DND-41 (cell line): ENCODE data around the gene POLN.

Experiments
- ATAC-seq: fragments of 200-7000 bp; cut with Tn5 transposase; 3 replicates; pipeline ENCODE4 v1.9.1; 2021; ENCODE audit warnings: low read depth; ENCODE audit not compliant: insufficient read depth
- DNase-seq: peaks from one replicate; pipeline ENCODE4 v3.0.0-alpha.2; 2020
- H2AFZ ChIP-seq: 2 replicates; pipeline ENCODE4 v1.6.0; 2012; ENCODE audit warnings: low read depth, low read length
- H3K27ac ChIP-seq: 2 replicates; pipeline ENCODE4 v1.5.1; 2012; ENCODE audit warnings: low read length, inconsistent platforms
- H3K27me3 ChIP-seq: fragments of 200-600 bp; sonication (generic); 2 replicates; pipeline ENCODE4 v1.6.0; 2012; ENCODE audit warnings: low read length, mild to moderate bottlenecking, inconsistent platforms; ENCODE audit not compliant: insufficient read depth, poor library complexity
- H3K36me3 ChIP-seq: 2 replicates; pipeline ENCODE4 v1.5.1; 2012; ENCODE audit warnings: low read length, inconsistent platforms; ENCODE audit not compliant: insufficient read depth
- H3K4me1 ChIP-seq: 2 replicates; pipeline ENCODE4 v1.5.1; 2012; ENCODE audit warnings: mild to moderate bottlenecking, low read length; ENCODE audit not compliant: insufficient read depth
- H3K4me2 ChIP-seq: 2 replicates; pipeline ENCODE4 v1.6.0; 2012; ENCODE audit warnings: mild to moderate bottlenecking, moderate library complexity, low read length, inconsistent platforms; ENCODE audit not compliant: insufficient read depth
- H3K4me3 ChIP-seq, 2 experiments: fragments of 200-600 bp in 1 of 2; shearing (Covaris generic) in 1 of 2; 2 replicates each; pipeline ENCODE4 v1.5.1; 2012 to 2016; ENCODE audit warnings: inconsistent platforms in 2 of 2, low read length in 2 of 2, mild to moderate bottlenecking in 2 of 2, low read depth in 1 of 2, moderate library complexity in 1 of 2
- H3K79me2 ChIP-seq: 2 replicates; pipeline ENCODE4 v1.6.0; 2012; ENCODE audit warnings: low read length, inconsistent platforms; ENCODE audit not compliant: insufficient read depth
- H3K9ac ChIP-seq: 2 replicates; pipeline ENCODE4 v1.6.0; 2012; ENCODE audit warnings: low read depth, mild to moderate bottlenecking, inconsistent platforms, low read length, moderate library complexity
- H3K9me3 ChIP-seq: 2 replicates; pipeline ENCODE4 v1.5.1; 2012; ENCODE audit warnings: low read length, moderate library complexity, mild to moderate bottlenecking, inconsistent platforms; ENCODE audit not compliant: insufficient read depth, severe bottlenecking
- H4K20me1 ChIP-seq: 2 replicates; pipeline ENCODE4 v1.6.0; 2012; ENCODE audit warnings: low read length; ENCODE audit not compliant: insufficient read depth
- EZH2 ChIP-seq: IDR thresholded peaks from 3 replicates; pipeline ENCODE4 v1.6.1; 2012; ENCODE audit warnings: borderline replicate concordance, low read depth, mild to moderate bottlenecking, moderate library complexity, low read length, inconsistent platforms; ENCODE audit not compliant: severe bottlenecking
- TF ChIP-seq, protein P1 (sequence below): IDR thresholded peaks from 2 replicates; pipeline ENCODE4 v1.5.1; 2012; ENCODE audit warnings: borderline replicate concordance, low read length, moderate library complexity, mild to moderate bottlenecking; ENCODE audit not compliant: poor library complexity, severe bottlenecking; ENCODE audit errors: extremely low read depth

Gene POLN

DNA sequence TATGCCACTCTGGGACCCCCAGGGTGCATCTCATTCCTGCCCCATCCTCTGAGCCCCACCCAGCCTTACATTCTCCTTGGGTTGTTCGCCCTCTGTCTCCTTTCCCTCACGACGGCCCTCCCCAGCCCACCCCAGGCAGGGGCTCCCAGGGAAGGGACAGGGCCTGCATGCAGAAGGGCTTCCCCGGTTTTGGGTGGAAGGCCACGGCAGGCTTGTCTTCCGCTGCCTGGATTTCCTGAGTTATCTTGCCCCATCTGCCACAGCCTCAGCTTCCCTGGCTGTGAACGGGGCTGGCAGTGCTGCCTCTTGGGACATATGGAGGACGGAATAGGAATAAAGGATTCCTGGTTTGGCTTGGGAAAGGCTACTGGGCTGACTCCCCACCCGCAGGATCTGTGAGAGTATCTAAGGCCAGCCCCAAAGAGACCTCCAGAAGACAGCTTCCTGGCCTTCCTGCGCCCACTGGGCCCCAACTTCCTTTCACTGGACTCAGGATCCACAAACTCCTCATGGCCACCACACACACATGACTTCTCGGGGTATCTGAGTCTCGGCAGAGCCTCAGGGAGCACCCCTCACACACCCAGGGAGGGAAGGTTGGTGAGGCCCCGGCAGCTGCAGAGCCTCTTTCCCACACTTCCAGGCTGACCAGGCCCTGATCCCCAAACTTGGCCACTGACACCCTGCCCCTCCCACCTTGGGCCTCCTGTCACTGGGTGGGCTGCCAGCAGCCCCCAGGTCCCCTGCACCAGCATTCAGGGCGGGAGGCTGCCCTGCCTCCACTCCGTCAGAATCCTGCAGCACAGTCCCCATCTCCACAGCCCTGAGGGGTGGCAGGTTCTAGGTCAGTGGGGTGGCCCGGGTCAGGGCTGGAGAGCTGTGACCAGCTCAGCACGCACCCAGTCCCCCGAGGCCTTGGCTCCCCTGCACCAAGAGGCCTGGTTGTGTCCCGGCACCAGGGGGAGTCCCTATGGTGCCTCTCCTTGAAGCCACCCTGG lies 23.5 kb upstream of the POLN start:
- no peaks in the 10 kb centered on the region for H3K27me3 ChIP-seq
- H3K4me2 ChIP-seq: no peak overlapping the region
- H3K79me2 ChIP-seq: peaks cover 11% of the 10 kb centered on the region
- peaks cover 24% of the 10 kb centered on the region for H3K4me1 ChIP-seq
- ATAC-seq (no peak), DNase-seq (no peak)
- TF ChIP-seq, protein P1, sequence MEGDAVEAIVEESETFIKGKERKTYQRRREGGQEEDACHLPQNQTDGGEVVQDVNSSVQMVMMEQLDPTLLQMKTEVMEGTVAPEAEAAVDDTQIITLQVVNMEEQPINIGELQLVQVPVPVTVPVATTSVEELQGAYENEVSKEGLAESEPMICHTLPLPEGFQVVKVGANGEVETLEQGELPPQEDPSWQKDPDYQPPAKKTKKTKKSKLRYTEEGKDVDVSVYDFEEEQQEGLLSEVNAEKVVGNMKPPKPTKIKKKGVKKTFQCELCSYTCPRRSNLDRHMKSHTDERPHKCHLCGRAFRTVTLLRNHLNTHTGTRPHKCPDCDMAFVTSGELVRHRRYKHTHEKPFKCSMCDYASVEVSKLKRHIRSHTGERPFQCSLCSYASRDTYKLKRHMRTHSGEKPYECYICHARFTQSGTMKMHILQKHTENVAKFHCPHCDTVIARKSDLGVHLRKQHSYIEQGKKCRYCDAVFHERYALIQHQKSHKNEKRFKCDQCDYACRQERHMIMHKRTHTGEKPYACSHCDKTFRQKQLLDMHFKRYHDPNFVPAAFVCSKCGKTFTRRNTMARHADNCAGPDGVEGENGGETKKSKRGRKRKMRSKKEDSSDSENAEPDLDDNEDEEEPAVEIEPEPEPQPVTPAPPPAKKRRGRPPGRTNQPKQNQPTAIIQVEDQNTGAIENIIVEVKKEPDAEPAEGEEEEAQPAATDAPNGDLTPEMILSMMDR: no peak
- TF ChIP-seq EZH2: no peak
- no peak overlapping the region for H2AFZ ChIP-seq
- no peak overlapping the region for H3K27ac ChIP-seq
- no peak overlapping the region for H3K9ac ChIP-seq
- H4K20me1 ChIP-seq: peaks cover 5% of the 10 kb centered on the region; the same call in 1 of the 2 replicates
- peaks cover 1% of the 10 kb centered on the region; the same call in 1 of the 2 replicates for H3K36me3 ChIP-seq
- no peak overlapping the region for H3K4me3 ChIP-seq
- no peaks in the 10 kb centered on the region for H3K9me3 ChIP-seq

DNA sequence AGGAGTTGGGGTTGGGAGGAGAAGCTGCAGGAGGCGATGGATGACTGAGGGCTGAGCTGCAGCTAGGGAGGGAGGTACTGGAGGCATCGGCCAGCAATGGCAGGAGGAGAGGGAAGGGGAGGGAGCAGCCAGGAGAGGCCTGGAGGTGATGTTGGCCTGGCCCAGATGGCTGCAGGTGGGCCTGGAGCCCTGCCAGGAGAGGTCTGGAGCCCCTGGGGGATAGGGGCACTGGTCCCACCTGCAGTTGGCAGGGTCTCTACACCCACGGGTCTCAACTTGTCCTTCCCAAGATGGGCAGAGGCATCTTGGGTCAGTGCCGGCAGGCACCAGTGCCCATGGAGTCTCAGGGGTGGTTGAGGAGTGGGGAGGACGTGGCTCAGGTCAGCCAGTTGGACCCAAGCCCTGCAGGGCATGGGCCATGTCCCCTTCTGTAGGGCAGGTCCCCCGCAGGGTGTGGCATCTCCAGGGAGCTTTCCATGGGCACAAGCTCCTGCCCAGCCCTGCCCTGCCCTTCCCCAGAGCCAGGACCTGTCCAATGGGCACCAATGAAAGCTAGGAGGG lies 22.6 kb upstream of the POLN start:
- no peak overlapping the region for H3K4me2 ChIP-seq
- H2AFZ ChIP-seq: no peak overlapping the region
- no peak for DNase-seq
- H3K4me1 ChIP-seq: peaks cover 32% of the 10 kb centered on the region
- H3K9ac ChIP-seq: no peak overlapping the region
- no peak overlapping the region for H3K27ac ChIP-seq
- H3K27me3 ChIP-seq: no peaks in the 10 kb centered on the region
- H3K9me3 ChIP-seq: no peaks in the 10 kb centered on the region
- H3K36me3 ChIP-seq: peaks cover 9% of the 10 kb centered on the region
- no peak overlapping the region for H3K4me3 ChIP-seq
- H4K20me1 ChIP-seq: peaks cover 14% of the 10 kb centered on the region
- ATAC-seq: no peak
- H3K79me2 ChIP-seq: peaks cover 19% of the 10 kb centered on the region
- TF ChIP-seq, protein P1: no peak
- no peak for TF ChIP-seq EZH2

DNA sequence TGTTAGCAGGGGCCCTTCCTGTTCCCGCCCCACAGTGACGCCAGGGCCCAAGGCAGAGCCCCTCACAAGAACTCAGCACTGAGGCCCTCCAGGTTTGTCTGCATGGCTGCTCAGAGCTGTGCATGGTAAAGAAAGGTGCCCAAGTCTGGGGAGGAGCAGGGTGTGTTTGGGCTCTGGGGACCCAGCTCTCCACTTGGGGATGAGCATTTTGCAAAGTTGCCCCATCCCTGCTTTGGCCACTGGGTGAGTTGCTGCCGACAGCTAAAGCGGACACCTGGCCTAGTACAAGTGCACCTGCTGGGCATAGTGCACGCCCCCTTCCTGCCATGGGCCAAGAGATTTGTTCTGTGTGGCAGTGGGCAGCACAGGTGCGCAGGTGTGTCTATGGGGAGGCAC lies 22.0 kb upstream of the POLN start:
- DNase-seq (no peak), ATAC-seq (no peak)
- Histone ChIP-seq H2AFZ (no peak overlapping the region), H3K4me1 (peaks cover 37% of the 10 kb centered on the region), H3K27ac (peak overlapping the region; percentile 0; the same call in 1 of the 2 replicates), H3K9ac (no peak overlapping the region), H4K20me1 (peaks cover 20% of the 10 kb centered on the region), H3K9me3 (no peaks in the 10 kb centered on the region), H3K27me3 (no peaks in the 10 kb centered on the region), H3K79me2 (peaks cover 25% of the 10 kb centered on the region), H3K4me2 (no peak overlapping the region), H3K36me3 (peaks cover 15% of the 10 kb centered on the region), H3K4me3 (no peak overlapping the region)
- TF ChIP-seq, protein P1: no peak
- no peak for TF ChIP-seq EZH2
